CD4-positive, alpha-beta T cell (primary cell): ENCODE data around the gene FOXO3. TPM values are rescaled to one million over a fixed set of nuclear protein-coding genes. Genes with fewer than 3 reads are reported as not detected.

Experiments used
- ATAC-seq: fragments of 200-7000 bp; cut with Tn5 transposase; one replicate; pipeline ENCODE4 v1.10.0; 2022; ENCODE audit warnings: mild to moderate bottlenecking; ENCODE audit not compliant: poor library complexity
- CTCF ChIA-PET: fragments of 350-600 bp; sonication (Branson Sonifier 250); formaldehyde crosslinking; loops from one replicate; lab custom pipeline; 2021; ENCODE audit warnings: antibody characterized with exemption, inconsistent platforms; lab: Charles Lee
- POLR2A ChIA-PET: fragments of 350-600 bp; sonication (Branson Sonifier 250); formaldehyde crosslinking; loops from one replicate; lab custom pipeline; 2021; ENCODE audit warnings: antibody characterized with exemption, inconsistent platforms; lab: Charles Lee
- DNase-seq, 14 experiments: peaks; one replicate each; pipeline ENCODE4 v3.0.0-alpha.2; 2013 to 2020; ENCODE audit warnings: mixed read lengths in 2 of 14
- H3K27ac ChIP-seq, 2 donors: one replicate each; pipeline versions ENCODE4 v1.5.1 to v1.7.0; 2013; ENCODE audit warnings: low read length in 2 of 2, low read depth in 1 of 2, mild to moderate bottlenecking in 1 of 2
- H3K27me3 ChIP-seq, 2 experiments: 1 replicate in 1 of 2; 2 replicates in 1 of 2; pipeline versions ENCODE4 v1.6.1 to v1.7.0; 2013; ENCODE audit warnings: low read length in 2 of 2, control low read depth in 1 of 2, mild to moderate bottlenecking in 1 of 2, moderate library complexity in 1 of 2; ENCODE audit not compliant: insufficient read depth in 2 of 2, control insufficient read depth in 1 of 2
- H3K36me3 ChIP-seq: one replicate; pipeline ENCODE4 v1.6.1; 2013; ENCODE audit warnings: low read length, control low read depth; ENCODE audit not compliant: insufficient read depth
- H3K4me1 ChIP-seq: one replicate; pipeline ENCODE4 v1.6.1; 2013; ENCODE audit warnings: low read length, control low read depth; ENCODE audit not compliant: insufficient read depth
- H3K4me3 ChIP-seq: one replicate; pipeline ENCODE4 v1.5.1; 2013; ENCODE audit warnings: mild to moderate bottlenecking, low read length, moderate library complexity
- H3K9me3 ChIP-seq, 2 experiments: 1 replicate in 1 of 2; 2 replicates in 1 of 2; pipeline versions ENCODE4 v1.6.1 to v1.7.0; 2013; ENCODE audit warnings: low read length in 2 of 2, mild to moderate bottlenecking in 2 of 2, control low read depth in 1 of 2, moderate library complexity in 1 of 2; ENCODE audit not compliant: control insufficient read depth in 1 of 2, insufficient read depth in 1 of 2
- H3K27ac Mint-ChIP-seq: one replicate; pipeline ENCODE4 v1.8.0; 2020; ENCODE audit warnings: mixed read lengths
- H3K27me3 Mint-ChIP-seq: one replicate; pipeline ENCODE4 v1.8.0; 2021; ENCODE audit warnings: mixed read lengths
- H3K36me3 Mint-ChIP-seq: one replicate; pipeline ENCODE4 v1.8.0; 2021; ENCODE audit warnings: low read depth, mixed read lengths
- H3K4me1 Mint-ChIP-seq: one replicate; pipeline ENCODE4 v1.8.0; 2021; ENCODE audit warnings: low read depth, mixed read lengths
- H3K4me3 Mint-ChIP-seq: one replicate; pipeline ENCODE4 v1.8.0; 2020; ENCODE audit warnings: mild to moderate bottlenecking, mixed read lengths
- H3K9me3 Mint-ChIP-seq: one replicate; pipeline ENCODE4 v1.8.0; 2020; ENCODE audit warnings: mixed read lengths
- intact Hi-C, 2 experiments: fragments of 100-400 bp; cut with DNase I in 1 of 2; cut with micrococcal nuclease in 1 of 2; formaldehyde crosslinking; loops; one replicate each; pipeline versions ENCODE4 v1.15.1 to v1.9.0; 2023 to 2025; cut with DNase I, micrococcal nuclease
- total RNA-seq, 174 experiments: library from RNA in 2 of 174; stranded (reverse) in 2 of 174; gene quantifications; one replicate each; pipeline ENCODE4 v1.2.3 and lab custom pipeline; 2021 to 2026
- TF ChIP-seq, protein P1 (sequence below): fragments of 200-600 bp; IDR thresholded peaks from one replicate; pipeline ENCODE4 v1.8.0; 2022; ENCODE audit warnings: antibody characterized with exemption, mild to moderate bottlenecking

FOXO3 gene
- total RNA-seq, 2 experiments from 2014 or later: 24.3 to 25.3 TPM

GRCh38 chr6:108550256-108550655 lies 10.5 kb upstream of the FOXO3 start:
- H3K27ac ChIP-seq: no peak overlapping the region
- Mint-ChIP-seq H3K27ac (no peak overlapping the region), H3K27me3 (no peaks in the 10 kb centered on the region), H3K4me1 (no peaks in the 10 kb centered on the region), H3K36me3 (no peaks in the 10 kb centered on the region), H3K4me3 (no peak overlapping the region), H3K9me3 (no peaks in the 10 kb centered on the region)
- H3K4me3 ChIP-seq: no peak overlapping the region
- DNase-seq (no peak), ATAC-seq (no peak)
- H3K9me3 ChIP-seq: no peaks in the 10 kb centered on the region
- intact Hi-C loops: no loop called here
- ChIA-PET CTCF (interaction anchor here (1.5 kb wide), 1 partner anchor 9 kb away, joined by 4 read pairs; no protein-coding TSS in a partner anchor), POLR2A (no interaction called here)
- no peaks in the 10 kb centered on the region for H3K36me3 ChIP-seq
- peaks cover 4% of the 10 kb centered on the region for H3K4me1 ChIP-seq
- TF ChIP-seq, protein P1, sequence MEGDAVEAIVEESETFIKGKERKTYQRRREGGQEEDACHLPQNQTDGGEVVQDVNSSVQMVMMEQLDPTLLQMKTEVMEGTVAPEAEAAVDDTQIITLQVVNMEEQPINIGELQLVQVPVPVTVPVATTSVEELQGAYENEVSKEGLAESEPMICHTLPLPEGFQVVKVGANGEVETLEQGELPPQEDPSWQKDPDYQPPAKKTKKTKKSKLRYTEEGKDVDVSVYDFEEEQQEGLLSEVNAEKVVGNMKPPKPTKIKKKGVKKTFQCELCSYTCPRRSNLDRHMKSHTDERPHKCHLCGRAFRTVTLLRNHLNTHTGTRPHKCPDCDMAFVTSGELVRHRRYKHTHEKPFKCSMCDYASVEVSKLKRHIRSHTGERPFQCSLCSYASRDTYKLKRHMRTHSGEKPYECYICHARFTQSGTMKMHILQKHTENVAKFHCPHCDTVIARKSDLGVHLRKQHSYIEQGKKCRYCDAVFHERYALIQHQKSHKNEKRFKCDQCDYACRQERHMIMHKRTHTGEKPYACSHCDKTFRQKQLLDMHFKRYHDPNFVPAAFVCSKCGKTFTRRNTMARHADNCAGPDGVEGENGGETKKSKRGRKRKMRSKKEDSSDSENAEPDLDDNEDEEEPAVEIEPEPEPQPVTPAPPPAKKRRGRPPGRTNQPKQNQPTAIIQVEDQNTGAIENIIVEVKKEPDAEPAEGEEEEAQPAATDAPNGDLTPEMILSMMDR: no peak
- H3K27me3 ChIP-seq: no peaks in the 10 kb centered on the region

DNA sequence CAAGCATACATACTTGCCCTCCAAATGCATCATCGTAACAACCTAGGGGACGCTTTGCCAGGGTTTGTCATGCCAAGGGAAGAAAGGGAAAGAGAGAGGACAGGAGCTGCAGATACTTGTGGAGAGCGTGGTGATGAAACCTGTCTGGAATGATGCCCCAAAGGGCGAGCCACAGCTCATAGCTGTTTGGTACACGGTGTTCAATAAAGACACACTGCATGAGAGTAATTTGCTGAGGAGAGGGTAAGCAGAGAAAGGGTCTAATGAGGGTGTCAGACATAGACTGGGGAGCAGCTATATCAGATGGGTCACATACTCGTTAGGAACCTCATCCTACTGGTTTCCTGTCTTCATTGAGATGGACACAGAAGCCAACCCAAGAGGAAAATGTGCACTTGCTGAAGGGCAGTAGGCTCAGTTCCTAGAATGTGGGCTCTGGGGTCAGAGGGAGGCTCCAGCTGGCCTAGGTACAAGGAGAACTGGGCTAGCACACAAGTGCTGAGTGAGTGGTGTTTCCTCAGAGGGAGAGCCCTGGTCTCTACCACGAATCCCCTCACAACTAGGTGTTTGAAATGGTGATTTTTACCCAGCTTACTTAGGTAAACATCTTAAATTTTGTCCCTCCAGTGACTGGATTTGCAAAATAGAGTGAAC lies 5.2 kb upstream of the FOXO3 start:
- H3K27me3 ChIP-seq: no peaks in the 10 kb centered on the region
- intact Hi-C loops: loop anchor here (2.0 to 5.0 kb wide), 7 partner anchors 37 to 887 kb away; partner anchors contain the start of genes CD164 (in 1 of the 2), PPIL6 (in 1 of the 2), SCML4 (in 1 of the 2) and SMPD2 (in 1 of the 2)
- Mint-ChIP-seq H3K9me3 (no peaks in the 10 kb centered on the region), H3K4me3 (peak overlapping the region; percentile 51), H3K27me3 (no peaks in the 10 kb centered on the region), H3K4me1 (peaks cover 3% of the 10 kb centered on the region), H3K27ac (peak overlapping the region; percentile 19), H3K36me3 (peaks cover 17% of the 10 kb centered on the region)
- DNase-seq (no peak), ATAC-seq (no peak)
- TF ChIP-seq, protein P1: no peak
- CTCF ChIA-PET: interaction anchor here (3.0 kb wide), 1 partner anchor 14 kb away, joined by 17 read pairs; no protein-coding TSS in a partner anchor
- POLR2A ChIA-PET: no interaction called here
- H3K27ac ChIP-seq: no peak overlapping the region
- peaks cover 15% of the 10 kb centered on the region for H3K4me1 ChIP-seq
- no peak overlapping the region for H3K4me3 ChIP-seq
- no peaks in the 10 kb centered on the region for H3K9me3 ChIP-seq
- no peaks in the 10 kb centered on the region for H3K36me3 ChIP-seq

GRCh38 chr6:108556250-108556649 lies 4.5 kb upstream of the FOXO3 start:
- Histone ChIP-seq H3K27me3 (no peaks in the 10 kb centered on the region), H3K4me3 (no peak overlapping the region), H3K36me3 (no peaks in the 10 kb centered on the region), H3K9me3 (no peaks in the 10 kb centered on the region), H3K27ac (no peak overlapping the region), H3K4me1 (peaks cover 15% of the 10 kb centered on the region)
- DNase-seq (no peak), ATAC-seq (no peak)
- ChIA-PET POLR2A (interaction anchor here (0.5 to 5.5 kb wide), 3 partner anchors 295 to 539 kb away, joined by 3 to 102 read pairs (median 37); partner anchors contain the start of genes CEP57L1, SESN1 and SNX3), CTCF (interaction anchor here (1.0 to 3.0 kb wide), 2 partner anchors 14 to 280 kb away, joined by 3 to 17 read pairs; no protein-coding TSS in a partner anchor)
- Mint-ChIP-seq H3K4me1 (peaks cover 3% of the 10 kb centered on the region), H3K36me3 (peaks cover 17% of the 10 kb centered on the region), H3K9me3 (no peaks in the 10 kb centered on the region), H3K4me3 (peak overlapping the region; percentile 99), H3K27me3 (no peaks in the 10 kb centered on the region), H3K27ac (peak overlapping the region; percentile 100)
- intact Hi-C loops: loop anchor here (2.0 to 5.0 kb wide), 7 partner anchors 36 to 886 kb away; partner anchors contain the start of genes CD164 (in 1 of the 2), PPIL6 (in 1 of the 2), SCML4 (in 1 of the 2) and SMPD2 (in 1 of the 2)
- TF ChIP-seq, protein P1: no peak
